Ecto neural progenitor cell (in vitro differentiated cells): ENCODE measurements around the gene ENPP3.

Experiments used
- DNase-seq: peaks from one replicate; pipeline ENCODE4 v3.0.0-alpha.2; 2018; ENCODE audit warnings: low spot score

Gene ENPP3

GRCh38 chr6:131766631-131767030, 129.5 kb downstream of the ENPP3 start:
- DNase-seq, result no peak

- no peak for DNase-seq
Measured at GRCh38 chr6:131768964-131769363, 131.9 kb downstream of the ENPP3 start.

GRCh38 chr6:131769385-131770141, 132.5 kb downstream of the ENPP3 start:
- no peak for DNase-seq

- no peak for DNase-seq
Measured at GRCh38 chr6:131770776-131771175, 133.7 kb downstream of the ENPP3 start.

GRCh38 chr6:131773284-131773950, 136.3 kb downstream of the ENPP3 start:
- no peak for DNase-seq

- no peak for DNase-seq
Measured at GRCh38 chr6:131775886-131776285, 138.8 kb downstream of the ENPP3 start.

- no peak for DNase-seq
Measured at GRCh38 chr6:131776985-131777384, 139.9 kb downstream of the ENPP3 start.

GRCh38 chr6:131778169-131778568, 141.1 kb downstream of the ENPP3 start:
- DNase-seq, result no peak

GRCh38 chr6:131779304-131779703, 142.2 kb downstream of the ENPP3 start:
- DNase-seq, result no peak

GRCh38 chr6:131780600-131780999, 143.5 kb downstream of the ENPP3 start:
- DNase-seq, result no peak

GRCh38 chr6:131781687-131782086, 144.6 kb downstream of the ENPP3 start:
- no peak for DNase-seq

GRCh38 chr6:131782764-131783163, 145.7 kb downstream of the ENPP3 start:
- DNase-seq, result no peak

GRCh38 chr6:131784561-131784960, 147.5 kb downstream of the ENPP3 start:
- DNase-seq, result no peak

GRCh38 chr6:131787079-131787478, 150.0 kb downstream of the ENPP3 start:
- DNase-seq, result no peak

GRCh38 chr6:131787766-131788712, 150.9 kb downstream of the ENPP3 start:
- DNase-seq, result no peak

- DNase-seq, result no peak
Measured at GRCh38 chr6:131789219-131789618, 152.1 kb downstream of the ENPP3 start.

- DNase-seq, result no peak
Measured at GRCh38 chr6:131791476-131791875, 154.4 kb downstream of the ENPP3 start.

- no peak for DNase-seq
Measured at GRCh38 chr6:131792091-131792496, 155.0 kb downstream of the ENPP3 start.

GRCh38 chr6:131795366-131795765, 158.3 kb downstream of the ENPP3 start:
- DNase-seq, result no peak
